NCI-H1092 treated with DMSO at 0.1 percent for 48 hours (cell line): ENCODE data around the gene VILL.
"Not testable (repeated sequence)": the region's sequence is repeated elsewhere in the genome, so short reads cannot be mapped to it uniquely, and the experiment has no call there.

Experiments used
- DNase-seq: peaks from one replicate; lab custom pipeline; 2025; lab: John Stamatoyannopoulos, UW

VILL gene

GRCh38 chr3:38036286-38036685 lies 45.7 kb downstream of the VILL start:
- DNase-seq: no peak

- DNase-seq: no peak
Measured at GRCh38 chr3:38036906-38037305, 46.3 kb downstream of the VILL start.

GRCh38 chr3:38038447-38038911 lies 47.9 kb downstream of the VILL start:
- no peak for DNase-seq

- no peak for DNase-seq
Measured at GRCh38 chr3:38039101-38039898, 48.7 kb downstream of the VILL start, which contains the start of gene DLEC1. TSS of gene DLEC1 (plus strand) at chr3:38039208. CDS start at chr3:38039226, 18 bp downstream.

- DNase-seq: no peak
Measured at GRCh38 chr3:38039899-38040261, 49.3 kb downstream of the VILL start.

GRCh38 chr3:38040401-38040800 lies 49.8 kb downstream of the VILL start:
- no peak for DNase-seq

GRCh38 chr3:38043486-38043885 lies 52.9 kb downstream of the VILL start:
- no peak for DNase-seq

GRCh38 chr3:38046027-38046426 lies 55.4 kb downstream of the VILL start:
- DNase-seq: no peak

- DNase-seq: no peak
Measured at GRCh38 chr3:38046821-38047220, 56.2 kb downstream of the VILL start.

- DNase-seq: no peak
Measured at GRCh38 chr3:38047896-38048295, 57.3 kb downstream of the VILL start.

GRCh38 chr3:38049358-38050126 lies 59.0 kb downstream of the VILL start:
- DNase-seq: no peak

GRCh38 chr3:38051131-38051530 lies 60.5 kb downstream of the VILL start:
- DNase-seq: no peak

GRCh38 chr3:38053286-38053685 lies 62.7 kb downstream of the VILL start:
- DNase-seq: not testable (repeated sequence)

GRCh38 chr3:38053813-38054498 lies 63.4 kb downstream of the VILL start:
- DNase-seq: not testable (repeated sequence)

GRCh38 chr3:38054499-38055001 lies 64.0 kb downstream of the VILL start:
- DNase-seq: no peak
